Measurements from ENCODE around the gene CDC42EP2. TPM values are rescaled to one million over a fixed set of nuclear protein-coding genes. Genes with fewer than 3 reads are reported as not detected.
A peak's percentile ranks its signal among the peaks of the same experiment; 100 is the strongest.

CDC42EP2 gene
- total and polyA plus RNA-seq, 11 donors, result 3.3 to 25.0 (median 10.3) TPM

DNA sequence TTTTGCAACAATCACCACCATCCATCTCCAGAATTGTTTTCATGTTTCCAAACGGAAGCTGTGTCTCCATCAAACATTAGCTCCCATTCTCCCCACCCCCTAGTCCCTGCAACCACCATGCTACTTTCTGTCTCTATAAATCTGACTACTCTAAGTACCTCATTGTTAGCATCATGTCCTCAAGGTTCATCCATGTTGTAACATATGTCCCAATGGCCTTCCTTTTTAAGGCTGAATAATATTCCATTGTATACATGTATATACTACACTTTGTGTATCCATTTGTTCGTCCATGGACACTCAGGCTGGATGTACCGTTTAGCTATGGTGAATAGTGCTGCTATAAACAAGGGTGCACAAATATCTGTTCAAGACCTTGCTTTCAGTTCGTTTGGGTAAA is 10.8 kb downstream of the CDC42EP2 start:
- no peaks in the 10 kb centered on the region for H3K27me3 ChIP-seq
- DNase-seq (no peak), ATAC-seq (no peak)
- WGBS, 4 donors, result 84 to 91% (median 87%) methylated on average over 4 of the region's 4 CpGs
- H3K27ac ChIP-seq, result no peak overlapping the region
- peaks cover 0 to 37% (median 21%) of the 10 kb centered on the region in 12 donors for H3K4me1 ChIP-seq
- intact Hi-C loops (cut with DNase I), result no loop called here
- peaks cover 0 to 30% (median 22%) of the 10 kb centered on the region in 9 donors for H3K36me3 ChIP-seq
- no peak overlapping the region for H3K4me3 ChIP-seq
- TF ChIP-seq POLR2A (IDR thresholded peaks at IDR 0.05) (no peak), CTCF (IDR thresholded peaks at IDR 0.05) (no peak)
- no peaks in the 10 kb centered on the region for H3K9me3 ChIP-seq

- Histone ChIP-seq H3K36me3 (peaks cover 0 to 14% (median 7%) of the 10 kb centered on the region in 9 donors), H3K27me3 (no peaks in the 10 kb centered on the region), H3K4me1 (peaks cover 0 to 21% (median 6%) of the 10 kb centered on the region in 12 donors), H3K4me3 (no peak overlapping the region), H3K27ac (no peak overlapping the region), H3K9me3 (no peaks in the 10 kb centered on the region)
- TF ChIP-seq CTCF (IDR thresholded peaks at IDR 0.05) (no peak), POLR2A (IDR thresholded peaks at IDR 0.05) (no peak)
- intact Hi-C loops (cut with DNase I), result no loop called here
- WGBS, 4 donors, result 86 to 92% (median 89%) methylated on average over 8 of the region's 8 CpGs
- ATAC-seq (no peak), DNase-seq (no peak)
These were observed 12.4 kb downstream of the CDC42EP2 start for GRCh38 chr11:65327021-65327420.

GRCh38 chr11:65329478-65329877 is 14.8 kb downstream of the CDC42EP2 start:
- Histone ChIP-seq H3K4me1 (peaks cover 0 to 19% (median 5%) of the 10 kb centered on the region in 12 donors), H3K4me3 (peak overlapping the region in 1 of 12 donors; percentile 18), H3K27ac (peak overlapping the region in 4 of 12 donors; percentile 15 to 64 (median 23)), H3K36me3 (no peaks in the 10 kb centered on the region), H3K27me3 (no peaks in the 10 kb centered on the region), H3K9me3 (no peaks in the 10 kb centered on the region)
- ATAC-seq, result no peak
- intact Hi-C loops (cut with DNase I), result loop anchor here in 1 of 10 donors (1.0 kb wide), 1 partner anchor 54 kb away; no protein-coding TSS in a partner anchor
- 44 to 57% (median 54%) methylated on average over 2 of the region's 2 CpGs for WGBS, 4 donors
- DNase-seq, result no peak
- no peak for TF ChIP-seq POLR2A (IDR thresholded peaks at IDR 0.05)
- no peak for TF ChIP-seq CTCF (IDR thresholded peaks at IDR 0.05)

DNA sequence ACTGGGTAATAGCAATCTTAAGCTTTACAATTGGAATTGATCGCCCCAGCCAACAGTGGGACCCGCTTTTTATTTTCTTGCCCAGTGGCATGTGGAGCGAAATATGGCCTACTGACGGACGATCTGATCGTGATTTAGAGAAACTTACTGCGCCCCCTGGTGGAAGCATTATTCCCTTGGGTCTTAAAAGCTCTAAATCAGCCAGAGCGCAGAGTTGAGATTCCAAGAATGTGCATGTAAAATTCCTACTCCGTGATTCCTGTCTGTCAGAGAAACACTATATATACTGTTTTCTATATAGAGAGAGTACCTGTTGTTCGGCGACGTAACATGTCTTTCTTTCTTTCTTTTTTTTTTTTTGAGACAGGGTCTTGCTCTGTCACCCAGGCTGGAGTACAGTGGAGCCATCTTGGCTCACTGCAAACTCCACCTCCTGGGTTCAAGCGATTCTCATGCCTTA is 15.3 kb downstream of the CDC42EP2 start:
- Histone ChIP-seq H3K27ac (peak overlapping the region in 4 of 12 donors; percentile 15 to 64 (median 23)), H3K4me3 (peak overlapping the region in 1 of 12 donors; percentile 18), H3K36me3 (no peaks in the 10 kb centered on the region), H3K9me3 (no peaks in the 10 kb centered on the region), H3K4me1 (peaks cover 0 to 24% (median 9%) of the 10 kb centered on the region in 12 donors), H3K27me3 (no peaks in the 10 kb centered on the region)
- WGBS, 4 donors, result 6 to 10% (median 9%) methylated on average over 13 of the region's 13 CpGs
- ATAC-seq (peak; percentile 10 to 32 (median 24)), DNase-seq (peak in 4 of 5 donors; percentile 75 to 88 (median 86))
- intact Hi-C loops (cut with DNase I), result loop anchor here in 2 of 10 donors (1.0 to 10.0 kb wide), 4 partner anchors 15 to 215 kb away; partner anchors contain the start of genes POLA2 (in 1 of the 2), TM7SF2 (in 1 of the 2) and ZNHIT2 (in 1 of the 2)
- TF ChIP-seq POLR2A (IDR thresholded peaks at IDR 0.05) (no peak), CTCF (IDR thresholded peaks at IDR 0.05) (peak; percentile 76 to 88 (median 84))
